Neural cell (in vitro differentiated cells): ENCODE data around the gene CSH1. TPM values are rescaled to one million over a fixed set of nuclear protein-coding genes. Genes with fewer than 3 reads are reported as not detected.
"Not testable (repeated sequence)": the region's sequence is repeated elsewhere in the genome, so short reads cannot be mapped to it uniquely, and the experiment has no call there.

Experiments used
- H2AFZ ChIP-seq: fragments of 200-600, 300-800 bp; sonication (generic), shearing (Covaris generic); 2 replicates; pipeline ENCODE4 v1.6.0; 2014; ENCODE audit warnings: low read depth, mild to moderate bottlenecking, antibody characterized with exemption, low read length, moderate library complexity
- H3F3A ChIP-seq: fragments of 200-600 bp; shearing (Covaris generic); 2 replicates; pipeline ENCODE4 v1.6.1; 2016; ENCODE audit warnings: mild to moderate bottlenecking, moderate library complexity, mixed read lengths, antibody characterized with exemption, low read length; ENCODE audit not compliant: insufficient read depth, poor library complexity, severe bottlenecking
- H3K27ac ChIP-seq: fragments of 200-600, 300-800 bp; sonication (generic), shearing (Covaris generic); 2 replicates; pipeline ENCODE4 v1.5.1; 2014; ENCODE audit warnings: mild to moderate bottlenecking, low read length, moderate library complexity
- H3K27me3 ChIP-seq: fragments of 300-800, 200-600 bp; sonication (generic), shearing (Covaris generic); 2 replicates; pipeline ENCODE4 v1.6.0; 2014; ENCODE audit warnings: mild to moderate bottlenecking, low read depth, low read length, moderate library complexity; ENCODE audit not compliant: insufficient read depth
- H3K36me3 ChIP-seq: fragments of 300-800, 200-600 bp; sonication (generic), shearing (Covaris generic); 2 replicates; pipeline ENCODE4 v1.5.1; 2014; ENCODE audit warnings: mild to moderate bottlenecking, antibody characterized with exemption, low read length, moderate library complexity; ENCODE audit not compliant: insufficient read depth
- H3K4me2 ChIP-seq: fragments of 300-800, 200-600 bp; sonication (generic), shearing (Covaris generic); 2 replicates; pipeline ENCODE4 v1.6.0; 2014; ENCODE audit warnings: mild to moderate bottlenecking, low read length
- H3K4me3 ChIP-seq: fragments of 300-800, 200-600 bp; sonication (generic), shearing (Covaris generic); 2 replicates; pipeline ENCODE4 v1.5.1; 2014; ENCODE audit warnings: mild to moderate bottlenecking, low read length, moderate library complexity
- H3K79me2 ChIP-seq: fragments of 200-600 bp; shearing (Covaris generic); replicated peaks from 2 replicates; pipeline ENCODE4 v1.6.0; 2014; ENCODE audit warnings: mild to moderate bottlenecking, low read length, moderate library complexity; ENCODE audit not compliant: insufficient read depth
- H3K9ac ChIP-seq: fragments of 300-800, 200-600 bp; sonication (generic), shearing (Covaris generic); 2 replicates; pipeline ENCODE4 v1.6.1; 2016; ENCODE audit warnings: mild to moderate bottlenecking, low read length, mixed read lengths
- H3K9me2 ChIP-seq: fragments of 200-600 bp; shearing (Covaris generic); 2 replicates; pipeline ENCODE4 v1.6.1; 2016; ENCODE audit warnings: mild to moderate bottlenecking, low read length, mixed read lengths; ENCODE audit not compliant: insufficient read depth
- H3K9me3 ChIP-seq: fragments of 200-600, 300-800 bp; sonication (generic), shearing (Covaris generic); 2 replicates; pipeline ENCODE4 v1.6.1; 2016; ENCODE audit warnings: mild to moderate bottlenecking, mixed run types, low read length, moderate library complexity, mixed read lengths
- H4K20me1 ChIP-seq: fragments of 200-600 bp; shearing (Covaris generic); 2 replicates; pipeline ENCODE4 v1.6.1; 2016; ENCODE audit warnings: mild to moderate bottlenecking, mixed run types; ENCODE audit not compliant: insufficient read depth
- EP300 ChIP-seq: fragments of 450-650 bp; conservative IDR thresholded peaks from 2 replicates; pipeline ENCODE4 v1.6.1; 2014; ENCODE audit warnings: antibody characterized with exemption, mild to moderate bottlenecking, moderate library complexity; ENCODE audit not compliant: poor library complexity, severe bottlenecking
- EZH2 ChIP-seq: fragments of 200-600, 300-800 bp; shearing (Covaris generic), sonication (generic); IDR thresholded peaks from 2 replicates; pipeline ENCODE4 v1.6.1; 2014; ENCODE audit warnings: antibody characterized with exemption, low read length, borderline replicate concordance, mild to moderate bottlenecking; ENCODE audit not compliant: insufficient read depth, poor library complexity, severe bottlenecking
- MXI1 ChIP-seq: fragments of 450-650 bp; conservative IDR thresholded peaks from 2 replicates; pipeline ENCODE4 v1.6.1; 2014; ENCODE audit warnings: antibody characterized with exemption, mild to moderate bottlenecking; ENCODE audit not compliant: poor library complexity, severe bottlenecking
- POLR2AphosphoS5 ChIP-seq: IDR thresholded peaks from 2 replicates; pipeline ENCODE4 v1.6.1; 2012
- RAD21 ChIP-seq: fragments of 450-650 bp; conservative IDR thresholded peaks from 2 replicates; pipeline ENCODE4 v1.6.1; 2014; ENCODE audit warnings: antibody characterized with exemption, mild to moderate bottlenecking, moderate library complexity
- SMC3 ChIP-seq: fragments of 450-650 bp; conservative IDR thresholded peaks from 2 replicates; pipeline ENCODE4 v1.6.1; 2014; ENCODE audit warnings: antibody characterized with exemption, mild to moderate bottlenecking, moderate library complexity; ENCODE audit not compliant: poor library complexity
- TAF1 ChIP-seq: IDR thresholded peaks from 2 replicates; pipeline ENCODE4 v1.6.1; 2012; ENCODE audit warnings: low read depth
- polyA plus RNA-seq: library from polyadenylated mRNA; depleted of rRNA; stranded (reverse); fragments of >200 nt; gene quantifications from 2 replicates; pipeline ENCODE4 v1.2.3, GENCODE V29; 2014
- TF ChIP-seq, protein P1 (sequence below): IDR thresholded peaks from 2 replicates; pipeline ENCODE4 v1.6.1; 2012; ENCODE audit warnings: borderline replicate concordance
- TF ChIP-seq, protein P2 (sequence below): fragments of 450-650 bp; IDR thresholded peaks from 2 replicates; pipeline ENCODE4 v1.5.1; 2014; ENCODE audit warnings: antibody characterized with exemption, mild to moderate bottlenecking, moderate library complexity; ENCODE audit not compliant: poor library complexity, severe bottlenecking

CSH1 gene
- polyA plus RNA-seq, 1 donor from 2014 or later = not detected

DNA sequence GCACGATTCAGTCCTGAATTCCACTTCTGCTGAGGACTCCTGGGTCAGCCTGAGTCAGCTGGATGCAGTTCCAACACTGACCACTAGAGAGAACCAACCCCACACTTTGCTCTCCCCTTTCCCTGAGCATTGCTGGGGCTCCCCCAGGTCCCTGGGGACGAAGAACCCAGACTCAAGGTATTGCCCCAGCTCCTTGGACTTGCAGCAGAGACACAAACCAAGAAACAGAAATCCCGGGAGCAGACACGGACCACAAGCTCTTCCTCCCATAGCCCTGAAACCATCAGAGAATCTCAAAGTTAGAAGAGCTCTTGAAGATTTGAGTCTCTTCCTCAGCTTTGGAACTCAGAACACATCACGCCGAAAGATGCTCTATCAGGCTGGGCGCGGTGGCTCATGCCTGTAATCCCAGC lies 22.9 kb upstream of the CSH1 start:
- Histone ChIP-seq H3K27ac (no peak overlapping the region), H4K20me1 (no peaks in the 10 kb centered on the region), H3K4me2 (no peak overlapping the region), H3F3A (no peaks in the 10 kb centered on the region), H3K79me2 (no peaks in the 10 kb centered on the region), H3K27me3 (no peaks in the 10 kb centered on the region), H3K9me3 (no peaks in the 10 kb centered on the region), H3K4me3 (no peak overlapping the region), H2AFZ (no peak overlapping the region), H3K9me2 (no peaks in the 10 kb centered on the region), H3K36me3 (no peaks in the 10 kb centered on the region), H3K9ac (no peak overlapping the region)
- TF ChIP-seq POLR2AphosphoS5 = no peak
- no peak for TF ChIP-seq EP300
- TF ChIP-seq, protein P1, sequence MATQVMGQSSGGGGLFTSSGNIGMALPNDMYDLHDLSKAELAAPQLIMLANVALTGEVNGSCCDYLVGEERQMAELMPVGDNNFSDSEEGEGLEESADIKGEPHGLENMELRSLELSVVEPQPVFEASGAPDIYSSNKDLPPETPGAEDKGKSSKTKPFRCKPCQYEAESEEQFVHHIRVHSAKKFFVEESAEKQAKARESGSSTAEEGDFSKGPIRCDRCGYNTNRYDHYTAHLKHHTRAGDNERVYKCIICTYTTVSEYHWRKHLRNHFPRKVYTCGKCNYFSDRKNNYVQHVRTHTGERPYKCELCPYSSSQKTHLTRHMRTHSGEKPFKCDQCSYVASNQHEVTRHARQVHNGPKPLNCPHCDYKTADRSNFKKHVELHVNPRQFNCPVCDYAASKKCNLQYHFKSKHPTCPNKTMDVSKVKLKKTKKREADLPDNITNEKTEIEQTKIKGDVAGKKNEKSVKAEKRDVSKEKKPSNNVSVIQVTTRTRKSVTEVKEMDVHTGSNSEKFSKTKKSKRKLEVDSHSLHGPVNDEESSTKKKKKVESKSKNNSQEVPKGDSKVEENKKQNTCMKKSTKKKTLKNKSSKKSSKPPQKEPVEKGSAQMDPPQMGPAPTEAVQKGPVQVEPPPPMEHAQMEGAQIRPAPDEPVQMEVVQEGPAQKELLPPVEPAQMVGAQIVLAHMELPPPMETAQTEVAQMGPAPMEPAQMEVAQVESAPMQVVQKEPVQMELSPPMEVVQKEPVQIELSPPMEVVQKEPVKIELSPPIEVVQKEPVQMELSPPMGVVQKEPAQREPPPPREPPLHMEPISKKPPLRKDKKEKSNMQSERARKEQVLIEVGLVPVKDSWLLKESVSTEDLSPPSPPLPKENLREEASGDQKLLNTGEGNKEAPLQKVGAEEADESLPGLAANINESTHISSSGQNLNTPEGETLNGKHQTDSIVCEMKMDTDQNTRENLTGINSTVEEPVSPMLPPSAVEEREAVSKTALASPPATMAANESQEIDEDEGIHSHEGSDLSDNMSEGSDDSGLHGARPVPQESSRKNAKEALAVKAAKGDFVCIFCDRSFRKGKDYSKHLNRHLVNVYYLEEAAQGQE = no peak
- TF ChIP-seq MXI1 = no peak
- peak; percentile 70 for TF ChIP-seq RAD21
- no peak for TF ChIP-seq TAF1
- TF ChIP-seq, protein P2, sequence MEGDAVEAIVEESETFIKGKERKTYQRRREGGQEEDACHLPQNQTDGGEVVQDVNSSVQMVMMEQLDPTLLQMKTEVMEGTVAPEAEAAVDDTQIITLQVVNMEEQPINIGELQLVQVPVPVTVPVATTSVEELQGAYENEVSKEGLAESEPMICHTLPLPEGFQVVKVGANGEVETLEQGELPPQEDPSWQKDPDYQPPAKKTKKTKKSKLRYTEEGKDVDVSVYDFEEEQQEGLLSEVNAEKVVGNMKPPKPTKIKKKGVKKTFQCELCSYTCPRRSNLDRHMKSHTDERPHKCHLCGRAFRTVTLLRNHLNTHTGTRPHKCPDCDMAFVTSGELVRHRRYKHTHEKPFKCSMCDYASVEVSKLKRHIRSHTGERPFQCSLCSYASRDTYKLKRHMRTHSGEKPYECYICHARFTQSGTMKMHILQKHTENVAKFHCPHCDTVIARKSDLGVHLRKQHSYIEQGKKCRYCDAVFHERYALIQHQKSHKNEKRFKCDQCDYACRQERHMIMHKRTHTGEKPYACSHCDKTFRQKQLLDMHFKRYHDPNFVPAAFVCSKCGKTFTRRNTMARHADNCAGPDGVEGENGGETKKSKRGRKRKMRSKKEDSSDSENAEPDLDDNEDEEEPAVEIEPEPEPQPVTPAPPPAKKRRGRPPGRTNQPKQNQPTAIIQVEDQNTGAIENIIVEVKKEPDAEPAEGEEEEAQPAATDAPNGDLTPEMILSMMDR = peak; percentile 71
- TF ChIP-seq EZH2 = no peak
- TF ChIP-seq SMC3 = peak; percentile 72

DNA sequence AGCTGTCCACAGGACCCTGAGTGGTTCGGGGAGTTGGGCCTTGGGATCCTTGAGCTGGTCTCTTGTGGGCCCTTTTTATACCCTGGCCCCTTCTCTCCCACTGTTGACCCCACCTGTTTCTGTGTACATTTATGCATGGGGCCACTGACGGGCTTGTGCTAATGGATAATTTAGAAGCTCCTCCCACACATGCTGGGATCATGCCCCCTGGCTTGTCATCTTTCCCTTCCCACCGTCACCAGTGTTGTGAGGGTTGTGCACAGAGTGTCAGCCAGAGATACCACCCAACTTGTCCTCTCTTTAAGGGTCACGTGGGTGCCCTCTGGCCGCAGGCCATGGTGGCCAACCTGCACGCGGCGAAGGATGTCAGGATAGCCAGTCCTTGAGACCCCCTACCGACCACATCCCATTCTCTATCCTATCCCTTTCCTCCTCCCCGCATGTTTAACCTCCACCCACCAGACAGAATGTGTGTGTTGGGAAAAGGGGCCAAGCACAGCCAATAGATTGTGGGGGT lies 22.5 kb upstream of the CSH1 start, which contains the start of gene GH1:
Gene GH1 (minus strand): TSS at position 51 of the 517 bp plus-strand sequence. CDS start 63 bp downstream, outside the sequence.
- H3K4me2 ChIP-seq = not testable (repeated sequence)

DNA sequence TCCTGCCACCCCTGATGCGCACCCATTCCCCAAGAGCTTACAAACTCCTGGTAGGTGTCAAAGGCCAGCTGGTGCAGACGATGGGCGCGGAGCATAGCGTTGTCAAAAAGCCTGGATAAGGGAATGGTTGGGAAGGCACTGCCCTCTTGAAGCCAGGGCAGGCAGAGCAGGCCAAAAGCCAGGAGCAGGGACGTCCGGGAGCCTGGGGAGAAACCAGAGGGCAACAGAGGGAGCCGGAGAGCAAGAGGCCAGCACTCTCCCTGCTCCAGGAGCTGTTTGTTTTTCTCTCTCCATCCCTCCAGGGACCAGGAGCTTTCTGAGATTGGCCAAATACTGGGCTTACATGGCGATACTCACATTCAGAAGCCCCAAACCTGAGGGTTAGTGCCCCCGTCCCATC lies 21.9 kb upstream of the CSH1 start:
- no peaks in the 10 kb centered on the region for H3F3A ChIP-seq
- no peak overlapping the region for H3K27ac ChIP-seq
- H3K79me2 ChIP-seq = no peaks in the 10 kb centered on the region
- no peaks in the 10 kb centered on the region for H4K20me1 ChIP-seq
- H3K4me2 ChIP-seq = no peak overlapping the region
- no peaks in the 10 kb centered on the region for H3K9me2 ChIP-seq
- no peak overlapping the region for H2AFZ ChIP-seq
- H3K4me3 ChIP-seq = no peak overlapping the region
- TF ChIP-seq POLR2AphosphoS5 (no peak), EZH2 (no peak), MXI1 (no peak), TAF1 (no peak), RAD21 (no peak)
- TF ChIP-seq, protein P1 = no peak
- TF ChIP-seq, protein P2 = no peak
- no peaks in the 10 kb centered on the region for H3K9me3 ChIP-seq
- no peak overlapping the region for H3K9ac ChIP-seq
- H3K36me3 ChIP-seq = no peaks in the 10 kb centered on the region
- no peaks in the 10 kb centered on the region for H3K27me3 ChIP-seq

More for the DNA sequence above, 22.5 kb upstream of the CSH1 start, which contains the start of gene GH1:
- not testable (repeated sequence) for H3K4me3 ChIP-seq, H3K79me2 ChIP-seq, H3K9ac ChIP-seq, H3K36me3 ChIP-seq, H2AFZ ChIP-seq, H3F3A ChIP-seq, H3K27ac ChIP-seq, H3K27me3 ChIP-seq, H3K9me3 ChIP-seq, H4K20me1 ChIP-seq, H3K9me2 ChIP-seq
